CD4-positive, alpha-beta T cell treated with Interleukin-2 at 100 ng/mL for 4 hours (primary cell): ENCODE measurements around the gene TMC3.

Experiments used
- DNase-seq: peaks from one replicate; pipeline ENCODE4 v3.0.0-alpha.2; 2020; ENCODE audit warnings: low spot score

TMC3 gene

GRCh38 chr15:81297603-81298575, 76.1 kb downstream of the TMC3 start:
- DNase-seq, result peak; percentile 46

DNA sequence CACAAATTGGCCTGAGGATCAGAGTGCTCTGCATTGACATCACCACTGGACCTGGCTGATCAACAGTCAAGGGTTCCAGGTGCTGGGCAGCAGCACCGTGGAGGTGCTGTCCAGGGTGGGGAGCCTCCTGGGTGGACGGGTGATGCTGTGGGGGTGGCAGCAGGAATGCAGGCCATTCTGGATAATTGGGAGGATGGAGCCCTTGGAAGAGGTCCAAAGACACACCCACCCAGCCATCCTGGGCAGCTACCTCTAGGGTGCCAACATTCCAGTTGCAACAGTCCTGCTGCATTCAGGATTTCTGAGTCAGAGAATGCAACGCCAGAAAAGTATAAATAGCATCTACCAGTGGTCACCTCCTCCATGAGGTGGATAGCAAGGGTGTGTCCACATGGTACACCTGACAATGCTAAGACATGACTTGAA, 76.9 kb downstream of the TMC3 start:
- DNase-seq, result no peak

DNA sequence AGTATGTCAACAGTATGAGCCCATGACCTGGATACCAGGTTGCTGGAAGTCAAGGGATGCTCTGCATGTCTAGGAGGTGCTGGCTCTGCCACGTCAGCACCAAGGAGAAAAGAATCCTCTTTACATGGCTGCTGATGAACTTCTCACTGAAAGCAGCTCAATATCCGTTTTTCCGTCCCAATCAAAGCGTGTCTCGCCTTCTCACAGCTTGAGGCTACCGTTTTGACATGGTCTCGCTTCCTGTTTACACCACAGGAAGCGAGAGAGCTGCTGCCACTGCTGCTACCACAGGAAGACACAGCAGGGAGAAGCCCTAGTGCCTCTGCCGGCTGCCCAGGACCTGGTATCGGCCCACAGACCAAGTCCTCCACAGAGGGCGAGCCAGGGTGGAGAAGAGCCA, 77.3 kb downstream of the TMC3 start:
- DNase-seq, result peak; percentile 80

- no peak for DNase-seq
These were observed 77.8 kb downstream of the TMC3 start for GRCh38 chr15:81296186-81296585.

- DNase-seq, result no peak
These were observed 78.4 kb downstream of the TMC3 start for GRCh38 chr15:81295486-81296121.

DNA sequence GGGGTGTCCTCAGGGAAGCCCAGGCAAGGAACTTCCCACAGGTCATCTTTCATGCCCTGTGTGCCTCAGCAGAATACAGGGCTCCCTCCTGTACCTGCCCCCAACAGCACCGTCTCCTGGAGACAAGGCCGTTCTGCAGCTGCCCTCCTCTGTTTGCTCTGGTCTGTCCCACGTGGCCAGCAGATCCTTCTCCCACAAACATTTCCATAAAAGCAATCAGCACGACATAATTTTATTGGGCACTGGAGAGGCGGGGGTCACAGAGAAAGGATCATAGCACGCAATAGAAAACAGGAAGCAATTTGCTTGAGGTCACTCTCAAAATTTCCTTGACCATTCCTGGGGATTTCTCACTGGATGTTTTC, 79.5 kb downstream of the TMC3 start:
- DNase-seq, result no peak

DNA sequence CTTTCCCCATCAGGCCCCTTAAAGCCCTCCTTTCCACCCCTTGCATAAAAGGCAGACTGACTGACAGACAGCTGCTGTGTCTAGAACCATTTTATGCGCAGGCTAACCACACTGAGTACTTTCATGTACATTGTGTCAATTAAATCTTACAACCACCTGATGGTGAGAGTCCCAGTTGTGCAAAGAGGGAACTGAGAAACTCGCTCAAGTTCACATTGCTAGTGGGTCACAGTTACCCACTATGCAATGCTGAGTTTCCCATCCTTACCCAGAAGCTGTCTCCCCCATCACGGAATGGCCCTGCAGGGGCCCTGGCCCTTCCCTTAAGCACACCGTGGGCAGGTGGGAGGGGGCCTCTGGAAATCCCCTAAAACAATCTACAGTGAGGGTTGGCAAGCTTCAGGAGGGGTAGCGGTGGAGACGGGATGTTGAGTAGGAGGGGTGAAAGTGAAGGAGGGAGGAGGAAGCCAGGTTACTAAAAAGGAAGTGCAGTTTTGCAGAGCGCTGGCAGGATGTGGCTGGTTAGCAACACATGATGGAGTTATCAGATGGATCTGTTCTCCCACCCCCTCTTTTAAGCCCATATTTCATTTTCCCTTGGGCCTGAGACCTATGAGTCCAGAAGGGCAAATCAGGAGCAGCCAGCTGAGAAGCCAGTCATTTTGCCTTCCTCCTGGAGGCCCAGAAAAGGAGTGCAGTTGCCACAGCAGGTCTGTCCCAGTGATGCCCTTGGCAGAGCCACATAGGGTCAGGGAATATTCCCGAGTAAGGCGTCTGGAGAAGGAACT, 80.1 kb downstream of the TMC3 start:
- DNase-seq, result peak; percentile 78

GRCh38 chr15:81292523-81293001, 81.5 kb downstream of the TMC3 start:
- DNase-seq, result peak; percentile 47

DNA sequence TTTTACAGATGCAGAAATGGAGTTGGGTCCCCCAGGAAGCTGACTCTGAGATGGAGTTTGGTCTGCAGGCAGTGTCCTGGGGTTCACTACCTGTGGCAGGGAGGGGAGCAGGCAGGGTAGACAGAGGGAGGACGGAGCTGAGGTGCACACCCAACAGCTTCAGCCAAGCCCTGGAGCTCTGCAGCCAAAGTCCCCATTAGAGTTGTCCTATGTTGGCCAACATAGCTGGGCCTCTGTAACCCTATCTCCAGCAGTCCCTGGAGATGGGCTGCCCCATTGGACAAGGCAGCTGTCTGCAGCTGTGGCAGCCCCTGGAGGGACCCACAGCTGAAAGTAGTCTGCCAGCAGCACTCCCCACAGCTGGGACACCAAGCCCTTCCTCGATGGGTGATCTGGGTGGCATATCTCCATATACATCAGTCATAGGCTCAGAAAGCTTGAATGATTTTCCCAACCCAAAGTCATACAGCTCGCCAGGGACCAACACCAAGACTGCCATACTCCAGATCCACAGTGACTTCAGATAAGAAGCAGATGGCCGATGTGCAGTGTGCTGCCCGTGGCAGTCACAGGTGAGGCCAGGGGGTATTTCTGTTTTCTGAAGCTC, 82.0 kb downstream of the TMC3 start:
- no peak for DNase-seq

- no peak for DNase-seq
These were observed 84.1 kb downstream of the TMC3 start for GRCh38 chr15:81289910-81290309.

DNA sequence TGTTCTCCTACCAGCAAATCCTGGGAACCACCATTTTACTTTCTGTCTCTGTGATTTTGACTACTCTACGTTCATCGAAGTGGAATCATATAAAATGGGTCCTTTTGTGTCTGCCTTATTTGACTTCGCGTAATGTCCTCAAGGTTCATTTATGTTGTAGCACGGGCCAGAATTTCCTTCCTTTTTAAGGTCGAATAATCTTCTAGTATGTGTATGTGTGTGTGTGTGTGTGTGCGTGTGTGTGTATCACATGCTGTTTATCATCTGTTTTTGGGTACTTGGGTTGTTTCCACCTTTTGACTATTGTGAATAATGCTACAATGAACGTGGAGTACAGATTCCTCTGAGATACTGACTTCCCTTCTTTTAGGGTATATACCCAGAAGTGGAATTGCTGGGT, 85.4 kb downstream of the TMC3 start:
- no peak for DNase-seq

GRCh38 chr15:81288040-81288439, 86.0 kb downstream of the TMC3 start:
- no peak for DNase-seq

- DNase-seq, result peak; percentile 44
These were observed 87.3 kb downstream of the TMC3 start for GRCh38 chr15:81286621-81287121.

DNA sequence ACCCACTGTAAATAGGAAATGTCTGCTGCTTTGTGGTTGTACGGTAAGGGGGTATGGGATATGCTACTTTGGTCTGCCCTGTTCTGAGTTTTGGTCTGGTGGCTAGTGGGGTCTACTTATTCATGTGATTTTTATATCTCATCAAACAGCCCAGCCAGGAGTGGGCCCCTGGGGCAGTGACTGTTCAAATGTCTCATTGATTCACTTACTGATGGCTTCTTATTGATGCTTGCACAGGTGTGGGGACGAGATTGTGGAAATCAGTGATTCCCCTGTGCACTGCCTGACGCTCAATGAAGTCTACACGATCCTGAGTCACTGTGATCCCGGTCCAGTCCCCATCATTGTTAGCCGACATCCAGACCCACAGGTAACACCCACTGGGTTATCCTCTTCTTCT, 88.6 kb downstream of the TMC3 start:
- no peak for DNase-seq

DNA sequence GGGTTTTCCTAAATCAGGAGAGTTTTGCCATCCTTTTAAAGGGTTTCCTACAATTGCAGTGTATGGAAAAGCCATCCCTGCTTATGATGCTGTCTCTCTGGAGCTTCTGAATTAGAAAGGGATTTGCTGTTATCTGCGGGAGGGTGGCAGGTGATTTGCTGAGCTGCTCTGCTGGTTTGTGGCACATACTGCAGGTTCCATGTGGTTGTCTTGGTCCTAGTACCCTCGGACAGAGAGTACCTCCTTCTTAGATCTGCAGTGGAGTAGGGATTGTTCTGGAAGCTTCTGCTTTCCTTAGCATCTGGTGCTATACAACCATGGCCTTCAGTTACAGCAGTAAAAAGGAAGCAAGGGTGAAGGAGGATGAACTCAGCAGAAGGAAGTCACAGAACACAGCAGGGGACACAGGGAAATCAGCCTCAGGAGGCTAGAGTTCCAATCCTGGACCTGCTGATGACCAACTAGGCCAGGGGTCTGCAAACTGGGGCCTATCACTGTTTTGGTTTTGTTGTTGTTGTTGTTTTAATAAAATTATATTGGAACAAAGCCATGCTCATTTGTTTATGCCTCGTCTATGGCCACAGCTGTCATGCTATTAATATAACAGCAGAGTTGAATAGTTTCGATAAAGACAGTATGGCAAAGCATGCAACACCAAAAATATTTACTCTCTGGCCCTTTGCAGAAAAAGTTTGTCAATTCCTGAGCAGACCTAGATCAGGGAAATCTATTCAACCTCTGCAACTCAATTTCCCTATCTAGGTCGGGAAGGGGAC, 89.6 kb downstream of the TMC3 start:
- DNase-seq, result no peak

DNA sequence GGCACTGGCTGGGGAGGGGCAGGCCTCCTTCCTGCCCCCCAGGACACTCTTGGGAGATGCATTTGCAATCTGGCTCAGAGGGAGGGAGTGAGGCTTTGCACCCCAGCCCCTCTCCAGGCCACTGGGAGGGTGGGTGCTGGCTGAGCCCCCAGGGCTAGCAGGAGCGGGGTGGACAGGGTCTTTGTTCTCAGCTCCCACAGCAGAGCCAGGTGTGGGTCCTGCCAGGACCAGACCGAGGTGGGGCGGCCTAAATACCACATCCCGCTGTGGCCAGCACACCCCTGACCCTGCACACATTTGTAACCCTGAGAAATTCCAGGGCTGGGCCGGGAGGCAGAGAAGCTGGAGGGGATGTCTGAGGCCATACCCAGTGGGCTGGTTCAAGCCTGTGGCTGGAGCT, 91.1 kb downstream of the TMC3 start:
- DNase-seq, result no peak

- DNase-seq, result no peak
These were observed 91.5 kb downstream of the TMC3 start for GRCh38 chr15:81282606-81282895.

DNA sequence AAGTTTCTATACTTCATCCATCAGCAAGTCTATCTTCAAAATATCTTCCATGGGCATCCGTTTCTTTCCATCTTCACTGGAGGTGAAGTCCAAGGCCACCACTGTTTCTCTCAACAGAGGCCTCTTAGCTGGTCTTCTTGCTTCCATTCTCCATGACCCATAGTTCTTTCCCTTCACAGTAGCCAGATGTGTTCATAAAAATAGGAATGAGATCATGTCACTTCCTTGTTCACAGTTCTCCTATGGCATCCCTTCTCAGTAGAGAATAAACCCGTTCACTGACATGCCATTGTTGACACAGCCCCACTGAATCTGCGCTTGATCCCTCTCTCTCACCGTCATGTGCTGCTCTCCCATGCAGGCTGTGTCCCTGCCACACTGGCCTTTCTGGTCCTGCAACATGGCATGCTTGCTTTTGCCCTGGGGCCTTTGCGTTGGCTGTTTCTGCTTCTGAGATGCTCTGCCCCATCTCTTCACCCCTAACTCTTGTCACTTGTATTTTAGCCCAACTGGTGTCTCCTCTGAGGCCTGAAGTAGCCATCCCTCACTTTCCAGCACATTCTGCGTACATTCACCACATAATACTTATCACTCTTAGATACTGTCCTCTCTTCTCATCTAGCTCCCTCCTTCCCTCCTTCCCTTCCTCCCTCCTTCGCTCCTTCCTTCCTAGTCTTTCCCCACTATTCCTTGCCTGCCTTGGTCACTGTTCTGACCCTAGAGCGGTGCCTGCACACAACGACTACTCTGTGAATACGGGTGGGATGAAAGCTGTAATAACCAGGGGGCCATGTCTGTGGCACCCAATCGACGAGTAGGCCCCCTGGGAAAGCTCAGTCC, 92.0 kb downstream of the TMC3 start:
- DNase-seq, result no peak

GRCh38 chr15:81281456-81281735, 92.6 kb downstream of the TMC3 start:
- DNase-seq, result no peak
